ENCODE measurements around the gene CIAO3.

The CIAO3 gene

DNA sequence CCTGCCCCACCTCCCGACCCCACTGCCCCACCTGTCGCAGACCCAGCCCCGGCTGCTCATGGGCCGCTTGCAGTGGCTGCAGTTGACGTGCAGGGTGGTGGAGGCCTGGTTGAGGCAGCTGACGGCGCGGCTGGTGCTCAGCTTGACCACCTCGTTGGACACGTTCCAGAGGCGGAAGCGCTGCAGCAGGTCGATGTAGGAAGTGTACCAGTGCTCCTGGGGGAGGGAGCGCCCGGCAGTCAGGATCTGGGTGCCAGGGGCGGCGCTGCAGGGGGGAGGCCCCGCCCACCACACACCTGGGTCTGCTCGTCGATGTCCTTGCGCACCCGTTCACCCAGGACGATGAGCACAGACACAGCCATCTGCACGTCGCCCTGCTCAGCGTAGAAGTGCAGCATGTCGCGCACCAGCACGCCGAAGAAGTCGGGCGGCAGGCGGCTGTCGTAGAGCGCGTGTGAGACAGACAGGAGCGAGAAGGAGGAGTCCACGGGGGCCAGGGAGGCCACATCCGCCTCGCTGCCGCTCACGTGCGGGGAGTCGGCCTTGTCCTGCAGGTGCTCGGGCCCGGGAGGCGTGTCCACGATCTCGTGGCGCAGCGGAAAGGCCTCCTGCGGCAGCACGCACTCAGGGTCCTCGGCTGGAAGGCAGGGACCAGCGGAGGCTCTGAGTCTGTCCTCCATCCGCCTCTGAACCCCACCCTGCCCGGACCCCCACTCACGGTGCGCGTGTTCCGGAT is 55.7 kb downstream of the CIAO3 start:
- H3K27ac ChIP-seq = peak overlapping the region; percentile 98

DNA sequence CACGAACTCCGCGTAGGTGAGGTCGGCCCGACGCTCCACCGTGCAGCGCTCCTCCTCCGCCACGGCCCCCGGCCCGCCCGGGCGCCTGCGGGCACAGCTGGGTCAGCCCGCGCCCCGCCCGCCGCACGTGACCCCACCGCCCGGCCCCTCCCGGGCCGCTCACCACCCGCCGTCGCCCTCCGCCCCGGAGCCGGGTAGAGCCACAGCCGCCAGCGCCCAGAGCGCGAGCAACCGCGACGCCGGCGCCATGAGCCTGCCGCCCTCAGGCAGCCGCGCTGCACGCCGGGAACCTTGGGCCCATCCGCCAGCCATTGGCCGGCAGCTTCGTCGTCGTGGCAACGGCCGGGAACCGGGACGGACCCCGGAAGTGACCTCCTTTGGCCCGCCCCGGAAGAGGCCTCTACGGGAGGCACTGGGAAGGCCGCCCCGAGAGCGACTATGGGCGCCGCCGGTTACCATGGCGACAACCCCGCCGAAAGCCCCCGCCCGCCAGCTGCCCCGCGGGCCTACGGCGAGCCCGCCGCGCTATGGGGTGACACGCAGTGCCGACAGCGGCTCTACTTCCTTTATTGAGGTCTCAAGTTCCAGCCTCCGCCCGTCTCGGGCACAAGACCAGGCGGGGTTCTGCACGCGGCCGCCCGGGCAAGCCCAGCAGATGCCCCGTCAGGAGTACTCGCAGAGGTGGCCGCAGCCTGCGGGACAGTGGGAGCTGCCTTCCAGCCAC is 56.6 kb downstream of the CIAO3 start, which contains the start of gene JMJD8:
TSS of gene JMJD8 (minus strand) at position 264 of the 724 bp plus-strand sequence. CDS start at position 249, 15 bp downstream.
- peak within 1 kb of the TSS; percentile 98 for H3K27ac ChIP-seq
- TF ChIP-seq ZFX (IDR thresholded peaks at IDR 0.05; ENCODE audit: borderline replicate concordance) = no peak
- TF ChIP-seq, protein P1, sequence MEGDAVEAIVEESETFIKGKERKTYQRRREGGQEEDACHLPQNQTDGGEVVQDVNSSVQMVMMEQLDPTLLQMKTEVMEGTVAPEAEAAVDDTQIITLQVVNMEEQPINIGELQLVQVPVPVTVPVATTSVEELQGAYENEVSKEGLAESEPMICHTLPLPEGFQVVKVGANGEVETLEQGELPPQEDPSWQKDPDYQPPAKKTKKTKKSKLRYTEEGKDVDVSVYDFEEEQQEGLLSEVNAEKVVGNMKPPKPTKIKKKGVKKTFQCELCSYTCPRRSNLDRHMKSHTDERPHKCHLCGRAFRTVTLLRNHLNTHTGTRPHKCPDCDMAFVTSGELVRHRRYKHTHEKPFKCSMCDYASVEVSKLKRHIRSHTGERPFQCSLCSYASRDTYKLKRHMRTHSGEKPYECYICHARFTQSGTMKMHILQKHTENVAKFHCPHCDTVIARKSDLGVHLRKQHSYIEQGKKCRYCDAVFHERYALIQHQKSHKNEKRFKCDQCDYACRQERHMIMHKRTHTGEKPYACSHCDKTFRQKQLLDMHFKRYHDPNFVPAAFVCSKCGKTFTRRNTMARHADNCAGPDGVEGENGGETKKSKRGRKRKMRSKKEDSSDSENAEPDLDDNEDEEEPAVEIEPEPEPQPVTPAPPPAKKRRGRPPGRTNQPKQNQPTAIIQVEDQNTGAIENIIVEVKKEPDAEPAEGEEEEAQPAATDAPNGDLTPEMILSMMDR (IDR thresholded peaks at IDR 0.05) = no peak

More for the DNA sequence above, 55.7 kb downstream of the CIAO3 start:
- TF ChIP-seq, protein P1 (IDR thresholded peaks at IDR 0.05) = no peak
- no peak for TF ChIP-seq ZFX (IDR thresholded peaks at IDR 0.05; ENCODE audit: borderline replicate concordance)

DNA sequence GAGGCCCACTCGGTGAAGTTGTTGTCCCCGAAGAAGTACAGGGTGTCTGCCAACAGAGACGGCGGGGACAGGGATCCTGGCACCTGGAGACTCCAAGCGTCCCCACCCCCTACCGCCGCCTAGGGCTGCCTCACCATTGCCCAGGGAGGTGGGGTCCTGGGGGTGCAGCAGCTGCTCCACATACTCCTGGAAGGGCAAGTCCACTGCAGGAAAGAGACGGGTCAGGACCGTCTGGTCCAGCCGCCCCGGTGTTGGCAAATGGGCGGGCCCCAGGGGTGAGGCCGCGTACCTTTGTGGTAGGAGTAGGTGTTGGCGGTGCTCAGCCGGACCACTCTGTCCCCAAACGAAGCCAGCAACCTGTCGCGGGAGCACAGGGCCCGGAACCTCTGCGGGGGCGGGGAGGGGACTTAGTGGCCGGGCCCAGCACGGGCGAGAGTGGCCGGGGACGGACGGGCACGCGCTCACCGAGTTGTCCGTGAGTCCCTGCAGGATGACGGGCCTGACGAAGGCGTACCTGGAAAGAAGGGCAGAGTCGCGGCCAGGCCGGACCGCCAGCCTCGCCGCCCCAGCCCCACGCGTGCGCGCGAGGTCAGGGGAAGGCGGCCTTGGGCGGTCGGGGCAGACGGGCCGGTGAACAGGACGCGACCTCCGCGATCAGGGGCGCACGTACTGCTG is 57.3 kb downstream of the CIAO3 start:
- TF ChIP-seq, protein P1 (IDR thresholded peaks at IDR 0.05) = no peak
- TF ChIP-seq ZFX (IDR thresholded peaks at IDR 0.05; ENCODE audit: borderline replicate concordance) = no peak
- H3K27ac ChIP-seq = peak overlapping the region; percentile 98

DNA sequence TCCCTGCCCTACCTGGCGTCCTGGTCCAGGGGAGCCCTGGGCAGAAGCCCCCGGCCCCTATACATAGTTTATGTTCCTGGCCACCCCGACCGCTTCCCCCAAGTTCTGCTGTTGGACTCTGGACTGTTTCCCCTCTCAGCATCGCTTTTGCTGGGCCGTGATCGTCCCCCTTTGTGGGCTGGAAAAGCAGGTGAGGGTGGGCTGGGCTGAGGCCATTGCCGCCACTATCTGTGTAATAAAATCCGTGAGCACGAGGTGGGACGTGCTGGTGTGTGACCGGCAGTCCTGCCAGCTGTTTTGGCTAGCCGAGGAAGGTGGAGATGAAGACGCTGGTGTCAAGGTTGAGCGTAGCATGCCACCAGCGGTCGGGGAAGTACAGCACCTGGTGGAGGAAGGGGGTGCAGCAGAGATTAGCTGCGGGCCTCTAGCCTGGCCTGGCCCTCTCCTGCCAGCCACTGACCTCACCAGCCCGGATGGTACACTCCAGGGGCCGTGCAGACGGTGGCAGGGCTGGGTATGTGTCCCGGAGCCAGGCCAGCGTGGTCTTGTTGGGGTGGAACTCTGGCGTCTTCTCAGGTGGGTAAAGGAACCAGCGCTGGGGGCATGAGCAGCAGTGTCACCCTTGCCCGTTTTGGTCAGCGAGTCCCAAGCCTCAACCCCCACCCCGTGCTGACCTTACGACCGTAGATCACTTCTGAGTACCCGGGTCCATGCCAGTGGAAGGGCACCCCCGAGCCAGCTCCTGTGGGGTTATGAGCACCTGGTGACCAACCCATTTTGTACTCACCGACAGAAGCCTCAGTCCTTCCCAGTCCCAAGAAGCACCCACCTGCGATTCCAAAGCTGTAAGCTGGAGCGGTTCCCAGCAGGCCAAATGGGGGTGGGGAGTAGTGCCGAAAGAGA is 58.1 kb downstream of the CIAO3 start:
- H3K27ac ChIP-seq = peak overlapping the region; percentile 98
- TF ChIP-seq, protein P1 (IDR thresholded peaks at IDR 0.05) = no peak
- TF ChIP-seq ZFX (IDR thresholded peaks at IDR 0.05; ENCODE audit: borderline replicate concordance) = no peak

DNA sequence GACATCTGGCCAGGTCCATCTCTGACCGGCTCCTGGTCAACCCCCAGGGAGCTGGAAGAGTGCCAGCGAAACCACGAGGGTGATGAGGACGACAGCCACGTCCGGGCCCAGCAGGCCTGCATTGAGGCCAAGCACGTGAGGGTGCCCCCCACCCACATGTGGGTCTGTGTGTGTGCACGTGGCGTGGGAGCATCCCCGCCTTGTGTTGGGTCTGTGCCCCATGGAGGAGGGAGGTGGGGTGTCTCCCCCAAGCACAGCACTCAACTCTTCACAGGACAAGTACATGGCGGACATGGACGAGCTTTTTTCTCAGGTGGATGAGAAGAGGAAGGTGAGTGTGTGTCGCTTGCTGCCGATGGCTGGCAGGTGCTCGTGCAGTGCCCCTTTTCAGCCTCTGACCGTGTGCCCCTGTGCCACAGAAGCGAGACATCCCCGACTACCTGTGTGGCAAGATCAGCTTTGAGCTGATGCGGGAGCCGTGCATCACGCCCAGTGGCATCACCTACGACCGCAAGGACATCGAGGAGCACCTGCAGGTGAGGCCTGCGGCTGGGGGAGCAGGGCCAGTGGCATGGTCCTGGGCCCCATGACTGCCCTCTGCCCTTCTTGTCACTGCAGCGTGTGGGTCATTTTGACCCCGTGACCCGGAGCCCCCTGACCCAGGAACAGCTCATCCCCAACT is 58.9 kb downstream of the CIAO3 start:
- peak overlapping the region; percentile 98 for H3K27ac ChIP-seq
- no peak for TF ChIP-seq ZFX (IDR thresholded peaks at IDR 0.05; ENCODE audit: borderline replicate concordance)
- TF ChIP-seq, protein P1 (IDR thresholded peaks at IDR 0.05) = no peak

Measured in 22Rv1 (cell line).